ENCODE measurements around the gene SEPTIN2. TPM values are rescaled to one million over a fixed set of nuclear protein-coding genes. Genes with fewer than 3 reads are reported as not detected.

The SEPTIN2 gene
- total RNA-seq, result 563 and 626 TPM in 2 replicates

DNA sequence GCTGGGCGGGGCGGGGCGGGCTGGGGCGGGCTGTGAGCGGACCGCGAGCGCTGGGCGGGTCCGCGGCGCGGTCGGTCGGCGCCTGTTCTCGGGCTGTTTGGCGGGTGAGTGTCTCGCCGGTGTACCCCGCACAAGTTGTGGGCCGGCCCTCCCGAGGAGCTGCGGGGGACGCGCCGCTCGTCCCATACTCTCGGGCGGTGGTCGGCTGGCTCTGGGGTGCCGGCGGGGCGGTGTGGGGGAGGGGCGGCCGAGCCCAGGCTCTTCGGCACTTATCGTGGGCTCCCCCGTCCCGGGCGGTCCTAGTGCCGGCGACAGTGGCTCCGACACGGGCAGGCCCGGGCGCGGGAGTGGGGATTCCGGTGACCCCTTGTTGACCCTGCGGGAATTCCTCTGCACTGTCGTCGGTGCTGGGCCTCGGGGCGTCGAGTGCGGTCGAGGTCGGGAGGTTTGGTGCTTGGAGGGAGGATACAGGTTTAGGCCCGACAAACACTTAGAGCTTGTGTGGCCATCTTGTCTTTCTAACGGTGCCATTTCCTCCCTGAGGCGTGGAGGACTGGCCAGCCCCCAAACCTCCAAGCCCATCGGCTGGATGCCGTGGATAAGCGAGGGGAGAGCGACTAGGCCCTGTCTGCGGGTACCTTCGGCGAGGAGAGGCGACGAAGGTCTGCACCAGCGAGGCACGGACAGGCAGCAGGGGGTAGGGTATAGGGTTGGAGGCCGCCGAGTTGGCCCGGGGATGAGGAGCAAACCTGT, at the start of gene SEPTIN2:
Gene SEPTIN2 (plus strand): TSS at position 47 of the 753 bp plus-strand sequence. CDS start 8,308 bp downstream, outside the sequence.

DNA sequence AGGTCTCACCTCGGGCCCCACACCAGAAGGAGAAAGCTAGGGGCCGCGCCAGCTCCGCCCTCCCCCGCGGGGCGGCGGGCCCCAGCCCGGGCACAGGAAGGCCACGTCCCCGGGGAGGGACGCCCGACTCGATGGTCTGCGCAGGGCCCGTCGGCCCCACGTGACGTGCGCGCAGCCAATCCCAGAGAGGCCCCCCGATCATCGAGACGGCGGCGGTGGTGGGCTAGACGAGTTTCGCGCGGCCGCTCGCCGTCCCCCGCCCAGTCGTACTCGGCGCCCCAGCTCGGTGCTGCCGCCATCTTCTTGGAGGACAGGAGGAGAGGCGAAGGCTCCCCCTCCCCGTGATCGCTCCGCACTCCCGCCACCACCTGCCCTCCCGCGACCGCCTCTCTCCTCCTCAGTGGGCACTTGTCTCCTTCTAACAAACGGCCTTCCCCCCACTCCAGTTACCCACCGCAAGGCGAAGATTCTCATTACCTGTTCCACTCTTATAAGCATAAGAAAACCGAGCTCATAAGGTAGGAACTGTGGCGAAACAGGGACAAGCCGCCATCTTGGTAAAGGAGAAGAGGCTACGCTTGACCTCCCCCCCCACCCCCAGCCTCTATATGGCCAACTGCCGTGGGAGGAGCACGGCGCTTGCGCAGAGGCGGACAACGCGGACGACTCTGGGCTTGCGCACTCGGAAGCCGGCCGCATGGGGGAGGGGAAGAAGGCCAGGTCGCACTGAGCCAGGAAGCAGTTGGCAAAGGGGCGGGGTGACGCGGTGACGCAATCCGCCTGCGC, 439 bp upstream of the SEPTIN2 start, which contains the start of gene HDLBP:
Gene HDLBP (minus strand): TSS at position 580 of the 786 bp plus-strand sequence. CDS start 48,803 bp downstream, outside the sequence.

GRCh38 chr2:241355983-241356870, 40.5 kb downstream of the SEPTIN2 start, which contains the start of gene FARP2:
Gene FARP2, plus strand, starts transcription at chr2:241356285. Its CDS starts 16,823 bp downstream, at chr2:241373108.

Other genes with a start within 250 kb of the SEPTIN2 start
- 32.5 and 39.1 TPM in 2 replicates for gene MTERF4, start 213.6 kb upstream of the SEPTIN2 start, total RNA-seq
- gene PASK, start 166.5 kb upstream of the SEPTIN2 start, total RNA-seq, result 1.8 and 3.7 TPM in 2 replicates
- gene PPP1R7, start 165.5 kb upstream of the SEPTIN2 start, total RNA-seq, result 62.6 and 68.3 TPM in 2 replicates
- gene ANO7, start 127.2 kb upstream of the SEPTIN2 start, total RNA-seq, result 0.97 and 1.2 TPM in 2 replicates
- gene HDLBP, start 253 bp upstream of the SEPTIN2 start, total RNA-seq, result 880 and 1,110 TPM in 2 replicates
- 38.2 and 48.0 TPM in 2 replicates for gene FARP2, start 40.4 kb downstream of the SEPTIN2 start, total RNA-seq
- gene STK25, start 192.7 kb downstream of the SEPTIN2 start, total RNA-seq, result 127 and 135 TPM in 2 replicates
- gene BOK, start 242.8 kb downstream of the SEPTIN2 start, total RNA-seq, result 24.3 and 27.2 TPM in 2 replicates

Data from articular chondrocyte of knee joint (primary cell).